Fibroblast of the aortic adventitia (primary cell): ENCODE measurements around the gene TTC39A. TPM values are rescaled to one million over a fixed set of nuclear protein-coding genes. Genes with fewer than 3 reads are reported as not detected.

Source experiments
- DNase-seq: peaks from one replicate; pipeline ENCODE4 v3.0.0-alpha.2; 2010; ENCODE audit warnings: low read depth
- H3K4me3 ChIP-seq: 2 replicates; pipeline ENCODE4 v1.5.1; 2011; ENCODE audit warnings: low read depth, mild to moderate bottlenecking, control low read depth, low read length, moderate library complexity
- total RNA-seq: library from RNA; depleted of rRNA; stranded (reverse); fragments of >200 nt; gene quantifications from 2 replicates; pipeline ENCODE4 v1.2.3, GENCODE V29; 2012; ENCODE audit warnings: low replicate concordance
- TF ChIP-seq, protein P1 (sequence below): IDR thresholded peaks from 2 replicates; pipeline ENCODE4 v1.5.1; 2011; ENCODE audit warnings: mild to moderate bottlenecking, low read length, control low read depth, inconsistent platforms; ENCODE audit not compliant: insufficient read depth

Gene TTC39A
- total RNA-seq, 1 donor: 2.0 TPM

DNA sequence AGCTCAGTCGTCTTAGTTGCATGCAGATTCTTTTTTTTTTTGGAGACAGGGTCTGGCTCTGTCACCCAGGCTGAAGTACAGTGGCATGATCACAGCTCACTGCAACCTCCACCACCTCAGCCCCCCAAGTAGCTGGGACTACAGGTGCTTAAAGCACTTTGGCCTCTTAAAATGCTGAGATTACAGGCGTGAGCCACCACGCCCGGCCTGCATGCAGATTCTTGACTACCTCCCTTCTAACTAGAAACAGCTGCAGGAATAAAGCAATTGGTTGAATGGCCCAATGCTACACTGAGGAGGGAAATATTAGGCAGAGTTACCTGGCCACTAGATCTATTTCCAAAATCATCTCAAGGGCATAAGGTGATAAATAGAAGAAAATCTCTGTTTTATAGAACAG, 29.5 kb upstream of the TTC39A start:
- H3K4me3 ChIP-seq: no peak overlapping the region
- DNase-seq: no peak
- TF ChIP-seq, protein P1, sequence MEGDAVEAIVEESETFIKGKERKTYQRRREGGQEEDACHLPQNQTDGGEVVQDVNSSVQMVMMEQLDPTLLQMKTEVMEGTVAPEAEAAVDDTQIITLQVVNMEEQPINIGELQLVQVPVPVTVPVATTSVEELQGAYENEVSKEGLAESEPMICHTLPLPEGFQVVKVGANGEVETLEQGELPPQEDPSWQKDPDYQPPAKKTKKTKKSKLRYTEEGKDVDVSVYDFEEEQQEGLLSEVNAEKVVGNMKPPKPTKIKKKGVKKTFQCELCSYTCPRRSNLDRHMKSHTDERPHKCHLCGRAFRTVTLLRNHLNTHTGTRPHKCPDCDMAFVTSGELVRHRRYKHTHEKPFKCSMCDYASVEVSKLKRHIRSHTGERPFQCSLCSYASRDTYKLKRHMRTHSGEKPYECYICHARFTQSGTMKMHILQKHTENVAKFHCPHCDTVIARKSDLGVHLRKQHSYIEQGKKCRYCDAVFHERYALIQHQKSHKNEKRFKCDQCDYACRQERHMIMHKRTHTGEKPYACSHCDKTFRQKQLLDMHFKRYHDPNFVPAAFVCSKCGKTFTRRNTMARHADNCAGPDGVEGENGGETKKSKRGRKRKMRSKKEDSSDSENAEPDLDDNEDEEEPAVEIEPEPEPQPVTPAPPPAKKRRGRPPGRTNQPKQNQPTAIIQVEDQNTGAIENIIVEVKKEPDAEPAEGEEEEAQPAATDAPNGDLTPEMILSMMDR: no peak

DNA sequence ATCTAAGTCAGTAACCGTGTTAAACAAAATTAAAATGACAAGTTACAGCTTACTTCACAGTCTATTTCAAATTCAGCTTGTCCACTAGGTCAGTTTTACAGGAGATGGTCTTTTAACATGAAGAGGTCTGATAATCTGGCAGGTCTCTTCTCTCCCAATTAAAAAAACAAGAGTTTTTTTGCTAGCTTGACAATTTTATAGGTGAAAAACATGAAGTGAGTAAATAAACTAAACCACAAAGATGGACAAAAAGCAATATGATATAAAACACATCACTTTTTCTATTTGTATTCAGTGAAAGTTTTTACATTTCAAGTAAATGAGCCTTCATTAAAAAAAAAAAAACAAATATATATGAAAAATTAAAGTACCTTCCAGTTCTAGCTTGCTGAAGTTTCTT, 25.0 kb upstream of the TTC39A start:
- H3K4me3 ChIP-seq: no peak overlapping the region
- no peak for DNase-seq
- TF ChIP-seq, protein P1: no peak

DNA sequence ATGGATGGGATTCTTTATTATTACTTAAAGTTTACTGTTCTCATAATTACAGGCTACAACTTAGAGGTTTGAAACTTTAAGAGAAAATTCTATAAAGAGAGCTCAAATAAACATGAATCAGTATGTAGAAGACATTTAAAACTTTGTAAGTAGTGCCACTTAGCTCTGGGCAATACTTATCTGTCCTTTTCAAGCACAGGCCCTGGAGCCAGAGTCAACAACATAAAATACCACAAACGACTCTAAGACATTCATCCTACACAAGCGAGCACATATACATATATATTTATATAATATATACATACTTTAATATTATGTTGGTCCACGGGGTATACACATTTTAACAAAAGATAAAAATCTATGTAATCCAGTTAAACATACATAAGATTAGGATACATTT, 24.1 kb upstream of the TTC39A start:
- DNase-seq: no peak
- TF ChIP-seq, protein P1: no peak
- no peak overlapping the region for H3K4me3 ChIP-seq

DNA sequence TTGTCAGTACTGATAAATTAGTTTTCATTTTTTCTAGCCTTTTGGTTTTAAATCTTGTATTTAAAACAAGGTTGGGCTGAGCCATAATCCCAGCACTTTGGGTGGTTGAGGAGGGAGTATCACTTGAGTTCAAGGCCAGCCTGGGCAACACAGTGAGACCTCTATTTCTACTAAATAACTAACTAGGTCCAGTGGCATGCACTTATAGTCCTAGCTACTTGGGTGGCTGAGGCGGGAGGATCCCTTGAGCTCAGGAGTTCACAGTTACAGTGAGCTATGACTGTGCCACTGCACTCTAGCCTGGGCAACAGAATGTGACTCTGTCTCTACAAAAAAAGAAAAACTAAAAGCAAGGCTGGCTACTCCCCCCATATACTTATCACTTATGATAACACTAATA, 21.5 kb upstream of the TTC39A start:
- TF ChIP-seq, protein P1: no peak
- DNase-seq: no peak
- H3K4me3 ChIP-seq: no peak overlapping the region

DNA sequence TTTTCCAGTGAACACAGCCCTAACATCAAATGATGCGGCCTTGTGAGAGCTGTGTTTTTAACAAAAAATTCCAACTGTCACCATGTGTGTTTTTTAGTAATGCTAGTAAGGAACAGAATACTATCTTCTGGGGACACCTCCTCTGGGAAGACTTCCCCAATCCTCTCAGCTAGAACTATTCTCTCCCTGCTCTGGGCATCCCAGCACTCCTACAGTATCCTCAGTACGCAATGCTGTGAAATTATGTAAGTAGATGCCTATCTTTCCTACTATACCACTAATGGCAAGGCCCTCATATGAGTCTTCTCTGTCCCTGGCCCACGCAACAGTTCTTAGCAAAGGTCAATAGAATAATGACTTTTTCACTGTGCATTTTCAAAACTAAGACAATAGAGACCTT, 19.5 kb upstream of the TTC39A start:
- DNase-seq: no peak
- TF ChIP-seq, protein P1: no peak
- H3K4me3 ChIP-seq: no peak overlapping the region

DNA sequence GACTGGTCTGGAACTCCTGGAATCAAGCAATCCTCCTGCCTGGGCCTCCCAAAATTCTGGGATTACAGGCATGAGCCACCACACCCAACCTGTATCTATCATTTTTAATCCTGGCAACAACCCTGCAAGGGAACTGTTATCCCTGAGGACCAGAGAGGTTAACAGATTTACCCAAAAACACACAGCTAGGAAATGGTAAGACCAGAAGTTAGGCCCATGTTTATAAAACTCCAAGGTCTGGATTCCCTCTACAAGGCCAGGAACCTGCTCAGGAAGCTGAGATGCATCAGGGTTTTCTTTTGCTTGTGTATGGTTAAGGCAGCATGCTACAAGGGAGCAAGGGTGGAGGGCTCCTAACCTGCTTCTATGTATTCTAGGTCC, 17.8 kb upstream of the TTC39A start:
- no peak overlapping the region for H3K4me3 ChIP-seq
- TF ChIP-seq, protein P1: no peak
- no peak for DNase-seq

DNA sequence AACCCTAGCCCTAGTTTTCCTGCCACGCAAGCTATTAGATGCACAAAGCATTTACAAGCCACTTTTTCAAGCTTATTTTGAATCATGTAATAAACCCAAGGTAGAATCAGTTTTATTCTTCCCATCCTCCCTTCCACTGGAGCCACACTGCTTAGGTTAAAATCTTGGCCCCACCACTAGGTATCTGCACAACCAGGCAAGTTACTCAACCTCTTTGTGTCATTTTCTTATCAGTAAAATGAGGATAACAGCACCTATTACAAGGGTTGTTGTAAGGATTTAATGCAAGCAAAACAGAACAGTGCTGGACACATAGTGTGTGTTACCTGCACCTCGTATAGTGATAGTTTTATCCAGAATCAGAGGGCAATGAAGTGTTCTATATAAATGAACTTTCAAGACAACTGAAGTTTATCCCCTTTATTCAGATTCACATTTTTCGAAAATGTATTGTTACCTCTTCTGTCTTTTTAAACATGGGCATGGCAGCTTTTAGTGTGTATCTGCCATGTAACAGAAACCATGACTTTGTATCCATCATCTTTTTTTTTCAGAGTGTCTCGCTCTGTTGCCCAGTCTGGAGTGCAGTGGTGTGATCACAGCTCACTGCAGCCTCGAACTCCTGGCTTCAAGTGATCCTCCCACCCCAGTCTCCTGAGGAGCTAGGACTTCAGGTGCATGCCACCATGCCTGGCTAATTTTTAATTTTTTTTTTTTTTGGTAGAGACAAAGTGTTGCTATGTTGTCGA, 17.2 kb upstream of the TTC39A start:
- H3K4me3 ChIP-seq: no peak overlapping the region
- TF ChIP-seq, protein P1: no peak
- no peak for DNase-seq
